SK-N-SH (cell line): ENCODE measurements around the gene TFF3. TPM values are rescaled to one million over a fixed set of nuclear protein-coding genes. Genes with fewer than 3 reads are reported as not detected.

ENCODE experiments used
- CTCF ChIA-PET: fragments of 300-600, 350-600 bp; formaldehyde crosslinking; extraction: SDS; loops from one replicate; lab custom pipeline; 2021; lab: Yijun Ruan, JAX
- POLR2A ChIA-PET: fragments of 350-600 bp; sonication (Branson Sonifier 250); formaldehyde crosslinking; extraction: SDS; loops from one replicate; lab custom pipeline; 2020; ENCODE audit warnings: antibody characterized with exemption, inconsistent platforms; lab: Yijun Ruan, JAX
- DNase-seq: peaks from one replicate; pipeline ENCODE4 v3.0.0; 2012
- H2AFZ ChIP-seq: fragments of 200-600 bp; sonication (generic); 2 replicates; pipeline ENCODE4 v1.8.1; 2016; ENCODE audit warnings: antibody characterized with exemption, mild to moderate bottlenecking, low read depth
- H3F3A ChIP-seq: fragments of 200-600 bp; sonication (generic); replicated peaks from 2 replicates; pipeline ENCODE3; 2016; ENCODE audit warnings: antibody characterized with exemption, mild to moderate bottlenecking; ENCODE audit not compliant: insufficient read depth
- H3K27ac ChIP-seq, 2 experiments: fragments of 200-500 bp in 1 of 2; fragments of 200-600 bp in 1 of 2; sonication (Bioruptor generic) in 1 of 2; sonication (generic), shearing (Covaris generic) in 1 of 2; 2 replicates each; pipeline versions ENCODE4 v1.5.1 to v1.6.1; 2014 to 2016; ENCODE audit warnings: low read depth in 2 of 2, inconsistent platforms in 1 of 2, low read length in 1 of 2, mild to moderate bottlenecking in 1 of 2, mixed read lengths in 1 of 2
- H3K27me3 ChIP-seq: fragments of 200-600 bp; sonication (generic), shearing (Covaris generic); 2 replicates; pipeline ENCODE4 v1.6.1; 2016; ENCODE audit warnings: mixed run types; ENCODE audit not compliant: insufficient read depth
- H3K36me3 ChIP-seq, 2 experiments: fragments of 200-500 bp in 1 of 2; fragments of 200-600 bp in 1 of 2; sonication (Bioruptor generic) in 1 of 2; sonication (generic) in 1 of 2; replicated peaks in 1 of 2; 2 replicates each; pipeline versions ENCODE3 to v1.5.1; 2014 to 2016; ENCODE audit warnings: low read length in 1 of 2, mild to moderate bottlenecking in 1 of 2; ENCODE audit not compliant: insufficient read depth in 2 of 2, control insufficient read depth in 1 of 2
- H3K4me1 ChIP-seq, 2 experiments: fragments of 200-500 bp in 1 of 2; fragments of 200-600 bp in 1 of 2; sonication (Bioruptor generic) in 1 of 2; sonication (generic), shearing (Covaris generic) in 1 of 2; 2 replicates each; pipeline versions ENCODE4 v1.5.1 to v1.6.1; 2014 to 2016; ENCODE audit warnings: low read depth in 1 of 2, low read length in 1 of 2, mixed run types in 1 of 2; ENCODE audit not compliant: insufficient read depth in 2 of 2, control insufficient read depth in 1 of 2
- H3K4me2 ChIP-seq: fragments of 200-600 bp; sonication (generic), shearing (Covaris generic); 2 replicates; pipeline ENCODE4 v1.6.1; 2017; ENCODE audit warnings: mixed run types
- H3K4me3 ChIP-seq, 2 experiments: fragments of 200-500 bp in 1 of 2; fragments of 200-600 bp in 1 of 2; sonication (Bioruptor generic) in 1 of 2; sonication (generic), shearing (Covaris generic) in 1 of 2; 2 replicates each; pipeline versions ENCODE4 v1.5.1 to v1.8.1; 2014 to 2016; ENCODE audit warnings: low read depth in 2 of 2, inconsistent platforms in 1 of 2, low read length in 1 of 2, mild to moderate bottlenecking in 1 of 2, mixed read lengths in 1 of 2, moderate library complexity in 1 of 2
- H3K79me2 ChIP-seq: fragments of 200-600 bp; sonication (generic); 2 replicates; pipeline ENCODE4 v1.8.1; 2017; ENCODE audit warnings: mild to moderate bottlenecking; ENCODE audit not compliant: insufficient read depth
- H3K9ac ChIP-seq: fragments of 200-600 bp; sonication (generic); 2 replicates; pipeline ENCODE4 v1.6.1; 2017; ENCODE audit warnings: mixed run types
- H3K9me2 ChIP-seq: fragments of 200-600 bp; sonication (generic); 2 replicates; pipeline ENCODE4 v1.6.1; 2017; ENCODE audit warnings: mixed run types
- H3K9me3 ChIP-seq: fragments of 200-600 bp; sonication (generic); 2 replicates; pipeline ENCODE4 v1.6.1; 2017; ENCODE audit warnings: mixed run types, mild to moderate bottlenecking, moderate library complexity
- H4K20me1 ChIP-seq: fragments of 200-600 bp; sonication (generic); 2 replicates; pipeline ENCODE4 v1.6.1; 2017; ENCODE audit warnings: mild to moderate bottlenecking, mixed run types; ENCODE audit not compliant: insufficient read depth
- ELF1 ChIP-seq: IDR thresholded peaks from 2 replicates; pipeline ENCODE4 v1.4.0; 2012
- EP300 ChIP-seq, 2 experiments: IDR thresholded peaks; 2 replicates each; pipeline versions ENCODE4 v1.4.0 to v1.6.1; 2012; ENCODE audit warnings: borderline replicate concordance in 1 of 2, low read depth in 1 of 2, low read length in 1 of 2
- FOXM1 ChIP-seq: IDR thresholded peaks from 2 replicates; pipeline ENCODE4 v1.4.0; 2012; ENCODE audit warnings: low read depth, mild to moderate bottlenecking
- GATA2 ChIP-seq: sonication (generic); formaldehyde crosslinking; IDR thresholded peaks from 2 replicates; pipeline ENCODE4 v1.5.0; 2020; ENCODE audit warnings: mild to moderate bottlenecking, missing genetic modification reagents
- JUND ChIP-seq: IDR thresholded peaks from 2 replicates; pipeline ENCODE4 v1.4.0; 2012
- MXI1 ChIP-seq: IDR thresholded peaks from 2 replicates; pipeline ENCODE4 v1.6.1; 2012; ENCODE audit warnings: mild to moderate bottlenecking, low read depth, low read length, improper control_type of control experiment
- NFIC ChIP-seq: IDR thresholded peaks from 2 replicates; pipeline ENCODE4 v1.4.0; 2012; ENCODE audit warnings: borderline replicate concordance
- NRF1 ChIP-seq: IDR thresholded peaks from 2 replicates; pipeline ENCODE4 v1.6.1; 2012; ENCODE audit warnings: low read depth, mild to moderate bottlenecking, low read length
- POLR2AphosphoS5 ChIP-seq: IDR thresholded peaks from 2 replicates; pipeline ENCODE4 v1.6.1; 2012; ENCODE audit warnings: low read depth, low read length
- RFX5 ChIP-seq: IDR thresholded peaks from 2 replicates; pipeline ENCODE4 v1.6.1; 2012; ENCODE audit warnings: mild to moderate bottlenecking, improper control_type of control experiment, low read length
- SMC3 ChIP-seq: IDR thresholded peaks from 2 replicates; pipeline ENCODE4 v1.6.1; 2012; ENCODE audit warnings: low read depth, low read length, improper control_type of control experiment
- YY1 ChIP-seq: IDR thresholded peaks from 2 replicates; pipeline ENCODE4 v1.4.0; 2012; ENCODE audit warnings: low read depth, mild to moderate bottlenecking
- WGBS: methylation state at CpG from one replicate; pipeline ENCODE4 v1.1.6; 2017; ENCODE audit warnings: low lambda C conversion rate; 5-methylcytosine and 5-hydroxymethylcytosine counted together
- polyA plus RNA-seq, 3 experiments: library from polyadenylated mRNA; depleted of rRNA; stranded (reverse); fragments of >200 nt; gene quantifications; 2 replicates each; pipeline ENCODE4 v1.2.3, GENCODE V29; 2012
- TF ChIP-seq, protein P1 (sequence below): IDR thresholded peaks from 2 replicates; pipeline ENCODE4 v1.4.0; 2012; ENCODE audit warnings: low read depth, borderline replicate concordance
- TF ChIP-seq, protein P2 (sequence below): fragments of 200-600 bp; sonication (generic); IDR thresholded peaks from 2 replicates; pipeline ENCODE4 v1.6.1; 2017; ENCODE audit warnings: antibody characterized with exemption, mild to moderate bottlenecking, moderate library complexity
- TF ChIP-seq, protein P3 (sequence below): fragments of 150-350 bp; IDR thresholded peaks from 2 replicates; pipeline ENCODE4 v1.6.1; 2016; ENCODE audit warnings: mild to moderate bottlenecking, low read depth, low read length
- TF ChIP-seq, protein P4 (sequence below): IDR thresholded peaks from 2 replicates; pipeline ENCODE4 v1.4.0; 2012; ENCODE audit warnings: low read depth
- TF ChIP-seq, protein P5 (sequence below): IDR thresholded peaks from 2 replicates; pipeline ENCODE4 v1.6.1; 2012; ENCODE audit warnings: mild to moderate bottlenecking, low read depth, low read length, moderate library complexity

TFF3 gene
- polyA plus RNA-seq, 1 of the 3 experiments (the other 2 are of a cell fraction) = not detected

DNA sequence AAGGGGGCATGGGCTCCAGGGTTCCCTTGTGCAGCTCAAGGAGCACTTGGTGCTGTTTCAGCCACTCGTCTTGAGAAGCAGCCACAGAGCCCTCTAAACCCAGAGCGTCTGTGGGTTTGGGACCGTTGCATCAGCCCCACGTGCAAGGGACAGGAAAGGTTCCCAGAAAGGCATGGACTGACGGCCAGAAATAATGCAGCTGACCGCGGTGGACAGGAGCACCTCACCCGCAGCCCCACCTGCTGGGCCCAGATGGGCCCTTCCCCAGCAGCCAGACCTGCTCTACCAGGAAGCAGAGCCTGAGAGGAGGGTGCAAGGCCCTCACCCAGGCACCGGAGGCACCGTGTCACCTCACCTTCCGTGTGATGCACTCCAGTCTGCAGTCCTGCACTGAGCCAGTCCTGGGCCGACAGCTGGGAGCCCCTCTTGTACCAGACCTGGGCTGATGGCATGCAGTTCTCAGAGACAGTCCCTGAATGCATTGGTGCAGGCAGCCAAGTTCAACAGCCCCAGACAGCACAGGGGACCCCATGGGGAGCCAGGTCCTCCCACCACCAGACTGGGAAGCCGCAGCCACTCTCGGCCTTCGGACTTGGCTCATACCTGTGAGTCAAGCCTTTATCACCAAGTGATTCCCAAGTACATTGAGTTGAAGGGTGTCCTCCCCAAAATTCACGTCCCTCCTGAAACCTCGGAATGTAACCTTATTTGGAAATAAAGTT, 4.8 kb upstream of the TFF3 start:
- H3K4me3 ChIP-seq = no peak overlapping the region
- no peak overlapping the region for H3K27ac ChIP-seq
- no peak overlapping the region for H3K4me2 ChIP-seq
- ChIA-PET CTCF (interaction anchor here (2.3 kb wide), 1 partner anchor 10 kb away, joined by 12 read pairs; no protein-coding TSS in a partner anchor), POLR2A (no interaction called here)
- no peaks in the 10 kb centered on the region for H3K36me3 ChIP-seq
- no peaks in the 10 kb centered on the region for H3K9me2 ChIP-seq
- no peaks in the 10 kb centered on the region for H3K4me1 ChIP-seq
- H3K79me2 ChIP-seq = no peaks in the 10 kb centered on the region
- WGBS = 57% methylated on average over 7 of the region's 17 CpGs
- no peaks in the 10 kb centered on the region for H4K20me1 ChIP-seq
- H3K27me3 ChIP-seq = no peaks in the 10 kb centered on the region
- H2AFZ ChIP-seq = no peak overlapping the region
- no peak overlapping the region for H3K9ac ChIP-seq
- DNase-seq = no peak
- no peaks in the 10 kb centered on the region for H3F3A ChIP-seq
- TF ChIP-seq, protein P1, sequence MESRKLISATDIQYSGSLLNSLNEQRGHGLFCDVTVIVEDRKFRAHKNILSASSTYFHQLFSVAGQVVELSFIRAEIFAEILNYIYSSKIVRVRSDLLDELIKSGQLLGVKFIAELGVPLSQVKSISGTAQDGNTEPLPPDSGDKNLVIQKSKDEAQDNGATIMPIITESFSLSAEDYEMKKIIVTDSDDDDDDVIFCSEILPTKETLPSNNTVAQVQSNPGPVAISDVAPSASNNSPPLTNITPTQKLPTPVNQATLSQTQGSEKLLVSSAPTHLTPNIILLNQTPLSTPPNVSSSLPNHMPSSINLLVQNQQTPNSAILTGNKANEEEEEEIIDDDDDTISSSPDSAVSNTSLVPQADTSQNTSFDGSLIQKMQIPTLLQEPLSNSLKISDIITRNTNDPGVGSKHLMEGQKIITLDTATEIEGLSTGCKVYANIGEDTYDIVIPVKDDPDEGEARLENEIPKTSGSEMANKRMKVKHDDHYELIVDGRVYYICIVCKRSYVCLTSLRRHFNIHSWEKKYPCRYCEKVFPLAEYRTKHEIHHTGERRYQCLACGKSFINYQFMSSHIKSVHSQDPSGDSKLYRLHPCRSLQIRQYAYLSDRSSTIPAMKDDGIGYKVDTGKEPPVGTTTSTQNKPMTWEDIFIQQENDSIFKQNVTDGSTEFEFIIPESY = no peak
- no peak for TF ChIP-seq POLR2AphosphoS5
- TF ChIP-seq FOXM1 = no peak
- TF ChIP-seq, protein P2, sequence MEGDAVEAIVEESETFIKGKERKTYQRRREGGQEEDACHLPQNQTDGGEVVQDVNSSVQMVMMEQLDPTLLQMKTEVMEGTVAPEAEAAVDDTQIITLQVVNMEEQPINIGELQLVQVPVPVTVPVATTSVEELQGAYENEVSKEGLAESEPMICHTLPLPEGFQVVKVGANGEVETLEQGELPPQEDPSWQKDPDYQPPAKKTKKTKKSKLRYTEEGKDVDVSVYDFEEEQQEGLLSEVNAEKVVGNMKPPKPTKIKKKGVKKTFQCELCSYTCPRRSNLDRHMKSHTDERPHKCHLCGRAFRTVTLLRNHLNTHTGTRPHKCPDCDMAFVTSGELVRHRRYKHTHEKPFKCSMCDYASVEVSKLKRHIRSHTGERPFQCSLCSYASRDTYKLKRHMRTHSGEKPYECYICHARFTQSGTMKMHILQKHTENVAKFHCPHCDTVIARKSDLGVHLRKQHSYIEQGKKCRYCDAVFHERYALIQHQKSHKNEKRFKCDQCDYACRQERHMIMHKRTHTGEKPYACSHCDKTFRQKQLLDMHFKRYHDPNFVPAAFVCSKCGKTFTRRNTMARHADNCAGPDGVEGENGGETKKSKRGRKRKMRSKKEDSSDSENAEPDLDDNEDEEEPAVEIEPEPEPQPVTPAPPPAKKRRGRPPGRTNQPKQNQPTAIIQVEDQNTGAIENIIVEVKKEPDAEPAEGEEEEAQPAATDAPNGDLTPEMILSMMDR = no peak
- no peak for TF ChIP-seq MXI1
- no peak for TF ChIP-seq NRF1
- no peak for TF ChIP-seq YY1
- TF ChIP-seq SMC3 = no peak
- no peak for TF ChIP-seq ELF1
- no peak for TF ChIP-seq NFIC
- TF ChIP-seq, protein P3, sequence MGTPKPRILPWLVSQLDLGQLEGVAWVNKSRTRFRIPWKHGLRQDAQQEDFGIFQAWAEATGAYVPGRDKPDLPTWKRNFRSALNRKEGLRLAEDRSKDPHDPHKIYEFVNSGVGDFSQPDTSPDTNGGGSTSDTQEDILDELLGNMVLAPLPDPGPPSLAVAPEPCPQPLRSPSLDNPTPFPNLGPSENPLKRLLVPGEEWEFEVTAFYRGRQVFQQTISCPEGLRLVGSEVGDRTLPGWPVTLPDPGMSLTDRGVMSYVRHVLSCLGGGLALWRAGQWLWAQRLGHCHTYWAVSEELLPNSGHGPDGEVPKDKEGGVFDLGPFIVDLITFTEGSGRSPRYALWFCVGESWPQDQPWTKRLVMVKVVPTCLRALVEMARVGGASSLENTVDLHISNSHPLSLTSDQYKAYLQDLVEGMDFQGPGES = no peak
- no peak for TF ChIP-seq EP300 (IDR thresholded peaks at IDR 0.05; ENCODE audit: borderline replicate concordance in 1 of 2, low read depth in 1 of 2, low read length in 1 of 2)
- TF ChIP-seq JUND = no peak
- TF ChIP-seq RFX5 = no peak
- TF ChIP-seq, protein P4, sequence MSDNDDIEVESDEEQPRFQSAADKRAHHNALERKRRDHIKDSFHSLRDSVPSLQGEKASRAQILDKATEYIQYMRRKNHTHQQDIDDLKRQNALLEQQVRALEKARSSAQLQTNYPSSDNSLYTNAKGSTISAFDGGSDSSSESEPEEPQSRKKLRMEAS = no peak
- no peak for TF ChIP-seq GATA2 (CRISPR knock-in tag)
- TF ChIP-seq, protein P5, sequence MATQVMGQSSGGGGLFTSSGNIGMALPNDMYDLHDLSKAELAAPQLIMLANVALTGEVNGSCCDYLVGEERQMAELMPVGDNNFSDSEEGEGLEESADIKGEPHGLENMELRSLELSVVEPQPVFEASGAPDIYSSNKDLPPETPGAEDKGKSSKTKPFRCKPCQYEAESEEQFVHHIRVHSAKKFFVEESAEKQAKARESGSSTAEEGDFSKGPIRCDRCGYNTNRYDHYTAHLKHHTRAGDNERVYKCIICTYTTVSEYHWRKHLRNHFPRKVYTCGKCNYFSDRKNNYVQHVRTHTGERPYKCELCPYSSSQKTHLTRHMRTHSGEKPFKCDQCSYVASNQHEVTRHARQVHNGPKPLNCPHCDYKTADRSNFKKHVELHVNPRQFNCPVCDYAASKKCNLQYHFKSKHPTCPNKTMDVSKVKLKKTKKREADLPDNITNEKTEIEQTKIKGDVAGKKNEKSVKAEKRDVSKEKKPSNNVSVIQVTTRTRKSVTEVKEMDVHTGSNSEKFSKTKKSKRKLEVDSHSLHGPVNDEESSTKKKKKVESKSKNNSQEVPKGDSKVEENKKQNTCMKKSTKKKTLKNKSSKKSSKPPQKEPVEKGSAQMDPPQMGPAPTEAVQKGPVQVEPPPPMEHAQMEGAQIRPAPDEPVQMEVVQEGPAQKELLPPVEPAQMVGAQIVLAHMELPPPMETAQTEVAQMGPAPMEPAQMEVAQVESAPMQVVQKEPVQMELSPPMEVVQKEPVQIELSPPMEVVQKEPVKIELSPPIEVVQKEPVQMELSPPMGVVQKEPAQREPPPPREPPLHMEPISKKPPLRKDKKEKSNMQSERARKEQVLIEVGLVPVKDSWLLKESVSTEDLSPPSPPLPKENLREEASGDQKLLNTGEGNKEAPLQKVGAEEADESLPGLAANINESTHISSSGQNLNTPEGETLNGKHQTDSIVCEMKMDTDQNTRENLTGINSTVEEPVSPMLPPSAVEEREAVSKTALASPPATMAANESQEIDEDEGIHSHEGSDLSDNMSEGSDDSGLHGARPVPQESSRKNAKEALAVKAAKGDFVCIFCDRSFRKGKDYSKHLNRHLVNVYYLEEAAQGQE = no peak
- no peaks in the 10 kb centered on the region for H3K9me3 ChIP-seq
